Mesothelial cell of epicardium (in vitro differentiated cells): ENCODE measurements around the gene MED8. TPM values are rescaled to one million over a fixed set of nuclear protein-coding genes. Genes with fewer than 3 reads are reported as not detected.

Source experiments
- DNase-seq, 2 experiments: peaks; one replicate each; pipeline ENCODE4 v3.0.0; 2021; ENCODE audit warnings: low spot score in 2 of 2; ENCODE audit not compliant: unreplicated experiment in 2 of 2
- H3K27ac Mint-ChIP-seq: 2 replicates; pipeline ENCODE4 v1.8.0; 2021; ENCODE audit warnings: mixed read lengths
- H3K27me3 Mint-ChIP-seq: 2 replicates; pipeline ENCODE4 v1.8.0; 2021; ENCODE audit warnings: low read depth, mixed read lengths
- H3K36me3 Mint-ChIP-seq: 2 replicates; pipeline ENCODE4 v1.8.0; 2021; ENCODE audit warnings: mixed read lengths
- H3K4me1 Mint-ChIP-seq: 2 replicates; pipeline ENCODE4 v1.8.0; 2021; ENCODE audit warnings: mixed read lengths
- H3K4me3 Mint-ChIP-seq: 2 replicates; pipeline ENCODE4 v1.8.0; 2021; ENCODE audit warnings: mild to moderate bottlenecking, moderate library complexity, mixed read lengths
- H3K9me3 Mint-ChIP-seq: 2 replicates; pipeline ENCODE4 v1.8.0; 2021; ENCODE audit warnings: mixed read lengths
- total RNA-seq: library from RNA; stranded (reverse); gene quantifications from 3 replicates; pipeline ENCODE4 v1.2.1, GENCODE V29; 2021
- TF ChIP-seq, protein P1 (sequence below): fragments of 200-600 bp; sonication (generic); IDR thresholded peaks from one replicate; pipeline ENCODE4 v1.5.0; 2021; ENCODE audit warnings: antibody characterized with exemption; ENCODE audit not compliant: unreplicated experiment

Gene MED8
- total RNA-seq, 1 donor from 2014 or later, result 30.4 TPM

DNA sequence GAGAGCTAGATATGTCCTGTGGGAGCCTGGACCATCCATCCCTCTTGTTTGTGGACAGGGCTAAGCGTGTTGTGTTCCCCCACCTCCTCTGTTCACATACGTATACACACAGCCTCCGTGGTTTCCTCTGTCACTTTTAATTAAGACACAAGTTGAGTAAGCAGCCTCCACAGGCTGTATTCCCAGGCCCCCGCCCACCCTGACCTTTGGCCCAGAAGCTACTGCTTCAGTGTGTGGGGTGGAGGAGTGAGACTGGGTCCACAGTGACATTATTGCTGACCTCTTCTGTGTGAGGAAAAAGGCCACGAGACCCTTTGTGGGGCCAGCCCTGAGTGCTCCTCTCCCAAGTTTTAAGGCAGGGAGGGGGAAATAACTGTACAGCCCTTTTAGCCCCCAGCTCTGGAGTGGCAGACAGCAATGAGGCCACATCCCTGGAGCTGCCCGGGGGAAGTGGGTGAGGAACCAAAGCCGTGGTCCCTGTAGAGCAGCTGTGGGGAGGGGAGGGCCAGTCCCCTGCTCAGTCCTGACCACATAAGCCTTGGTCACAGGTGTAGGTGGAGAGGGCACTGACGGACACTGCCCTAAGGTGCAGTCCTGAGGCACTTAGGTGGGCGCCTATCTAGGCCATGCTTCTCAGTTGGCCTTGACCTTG lies 26.2 kb downstream of the MED8 start:
- Mint-ChIP-seq H3K4me3 (no peak overlapping the region), H3K27ac (no peak overlapping the region)

DNA sequence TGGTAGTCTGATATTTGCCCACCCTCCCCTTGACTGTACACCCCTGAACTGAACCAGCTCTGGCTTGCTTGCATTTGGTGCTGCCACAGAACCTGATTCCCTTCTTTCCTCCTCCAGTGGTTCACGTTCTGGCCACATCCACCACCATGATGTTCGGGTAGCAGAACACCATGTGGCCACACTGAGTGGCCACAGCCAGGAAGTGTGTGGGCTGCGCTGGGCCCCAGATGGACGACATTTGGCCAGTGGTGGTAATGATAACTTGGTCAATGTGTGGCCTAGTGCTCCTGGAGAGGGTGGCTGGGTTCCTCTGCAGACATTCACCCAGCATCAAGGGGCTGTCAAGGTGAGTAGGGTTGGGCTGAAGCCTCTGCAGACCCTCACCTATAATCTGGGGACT lies 29.0 kb downstream of the MED8 start:
- Mint-ChIP-seq H3K27me3 (no peaks in the 10 kb centered on the region), H3K4me1 (peaks cover 35% of the 10 kb centered on the region), H3K9me3 (no peaks in the 10 kb centered on the region), H3K36me3 (peaks cover 22% of the 10 kb centered on the region), H3K4me3 (peak overlapping the region; percentile 42), H3K27ac (no peak overlapping the region)
- no peak for DNase-seq
- TF ChIP-seq, protein P1, sequence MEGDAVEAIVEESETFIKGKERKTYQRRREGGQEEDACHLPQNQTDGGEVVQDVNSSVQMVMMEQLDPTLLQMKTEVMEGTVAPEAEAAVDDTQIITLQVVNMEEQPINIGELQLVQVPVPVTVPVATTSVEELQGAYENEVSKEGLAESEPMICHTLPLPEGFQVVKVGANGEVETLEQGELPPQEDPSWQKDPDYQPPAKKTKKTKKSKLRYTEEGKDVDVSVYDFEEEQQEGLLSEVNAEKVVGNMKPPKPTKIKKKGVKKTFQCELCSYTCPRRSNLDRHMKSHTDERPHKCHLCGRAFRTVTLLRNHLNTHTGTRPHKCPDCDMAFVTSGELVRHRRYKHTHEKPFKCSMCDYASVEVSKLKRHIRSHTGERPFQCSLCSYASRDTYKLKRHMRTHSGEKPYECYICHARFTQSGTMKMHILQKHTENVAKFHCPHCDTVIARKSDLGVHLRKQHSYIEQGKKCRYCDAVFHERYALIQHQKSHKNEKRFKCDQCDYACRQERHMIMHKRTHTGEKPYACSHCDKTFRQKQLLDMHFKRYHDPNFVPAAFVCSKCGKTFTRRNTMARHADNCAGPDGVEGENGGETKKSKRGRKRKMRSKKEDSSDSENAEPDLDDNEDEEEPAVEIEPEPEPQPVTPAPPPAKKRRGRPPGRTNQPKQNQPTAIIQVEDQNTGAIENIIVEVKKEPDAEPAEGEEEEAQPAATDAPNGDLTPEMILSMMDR, result no peak

More for the DNA sequence above, 26.2 kb downstream of the MED8 start:
- Mint-ChIP-seq H3K27me3 (no peaks in the 10 kb centered on the region), H3K4me1 (peaks cover 46% of the 10 kb centered on the region), H3K9me3 (no peaks in the 10 kb centered on the region), H3K36me3 (peaks cover 22% of the 10 kb centered on the region)
- TF ChIP-seq, protein P1, result no peak
- DNase-seq, result no peak

DNA sequence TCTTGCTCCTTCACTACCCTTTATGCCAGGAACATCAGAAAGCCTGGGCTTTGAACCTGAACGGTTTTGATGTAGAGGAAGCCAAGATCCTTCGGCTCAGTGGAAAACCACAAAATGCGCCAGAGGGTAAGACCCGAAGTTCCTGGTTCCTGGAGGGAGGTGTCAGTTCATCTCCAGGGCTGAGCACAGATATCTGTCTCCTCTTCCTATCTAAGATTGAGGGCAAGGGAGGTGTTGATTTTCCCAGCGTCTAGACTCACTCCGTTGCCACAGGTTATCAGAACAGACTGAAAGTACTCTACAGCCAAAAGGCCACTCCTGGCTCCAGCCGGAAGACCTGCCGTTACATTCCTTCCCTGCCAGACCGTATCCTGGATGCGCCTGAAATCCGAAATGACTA lies 29.9 kb downstream of the MED8 start:
- peaks cover 31% of the 10 kb centered on the region for H3K4me1 Mint-ChIP-seq
- DNase-seq, result no peak
- peak overlapping the region; percentile 86 for H3K4me3 Mint-ChIP-seq
- H3K27me3 Mint-ChIP-seq, result no peaks in the 10 kb centered on the region
- H3K27ac Mint-ChIP-seq, result no peak overlapping the region
- H3K36me3 Mint-ChIP-seq, result peaks cover 22% of the 10 kb centered on the region
- no peaks in the 10 kb centered on the region for H3K9me3 Mint-ChIP-seq
- TF ChIP-seq, protein P1, result no peak

DNA sequence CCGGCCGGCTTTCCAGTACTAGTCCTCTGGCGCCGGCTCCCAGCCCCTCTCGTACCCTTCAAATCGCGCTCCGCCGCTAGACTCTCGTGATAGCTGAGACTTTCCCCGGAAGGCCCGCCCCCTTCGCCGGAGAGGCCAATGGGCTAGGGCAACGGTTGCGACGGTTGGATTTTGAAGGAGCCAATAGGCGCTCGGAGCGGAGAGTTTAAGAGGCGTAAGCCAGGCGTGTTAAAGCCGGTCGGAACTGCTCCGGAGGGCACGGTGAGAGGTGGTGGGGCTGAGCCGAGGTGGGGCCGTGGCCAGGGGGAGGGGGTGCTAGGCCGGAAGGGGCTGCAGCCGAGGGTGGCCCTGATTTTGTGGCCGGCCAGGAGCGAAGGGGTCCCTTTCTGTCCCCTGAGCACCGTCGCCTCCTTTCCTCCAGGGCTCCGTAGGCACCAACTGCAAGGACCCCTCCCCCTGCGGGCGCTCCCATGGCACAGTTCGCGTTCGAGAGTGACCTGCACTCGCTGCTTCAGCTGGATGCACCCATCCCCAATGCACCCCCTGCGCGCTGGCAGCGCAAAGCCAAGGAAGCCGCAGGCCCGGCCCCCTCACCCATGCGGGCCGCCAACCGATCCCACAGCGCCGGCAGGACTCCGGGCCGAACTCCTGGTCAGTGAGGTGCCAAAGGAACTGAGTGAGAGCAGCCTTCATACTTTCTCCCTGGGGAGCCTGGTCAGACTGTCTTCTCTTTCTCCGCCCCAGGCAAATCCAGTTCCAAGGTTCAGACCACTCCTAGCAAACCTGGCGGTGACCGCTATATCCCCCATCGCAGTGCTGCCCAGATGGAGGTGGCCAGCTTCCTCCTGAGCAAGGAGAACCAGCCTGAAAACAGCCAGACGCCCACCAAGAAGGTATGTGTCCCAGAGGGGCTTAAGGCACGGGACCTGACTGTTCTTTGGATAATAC lies 30.6 kb downstream of the MED8 start, which contains the start of gene CDC20:
Gene CDC20 (plus strand): TSS at position 236 of the 948 bp plus-strand sequence. CDS start 235 bp downstream, at position 471.
- TF ChIP-seq, protein P1, result no peak
- no peaks in the 10 kb centered on the region for H3K9me3 Mint-ChIP-seq
- H3K27me3 Mint-ChIP-seq, result no peaks in the 10 kb centered on the region
- H3K4me1 Mint-ChIP-seq, result peaks cover 31% of the 10 kb centered on the region
- DNase-seq, result peak; percentile 92 to 98
- H3K4me3 Mint-ChIP-seq, result peak within 1 kb of the TSS; percentile 86
- peak within 1 kb of the TSS; percentile 97 for H3K27ac Mint-ChIP-seq
- peaks cover 20% of the 10 kb centered on the region for H3K36me3 Mint-ChIP-seq

DNA sequence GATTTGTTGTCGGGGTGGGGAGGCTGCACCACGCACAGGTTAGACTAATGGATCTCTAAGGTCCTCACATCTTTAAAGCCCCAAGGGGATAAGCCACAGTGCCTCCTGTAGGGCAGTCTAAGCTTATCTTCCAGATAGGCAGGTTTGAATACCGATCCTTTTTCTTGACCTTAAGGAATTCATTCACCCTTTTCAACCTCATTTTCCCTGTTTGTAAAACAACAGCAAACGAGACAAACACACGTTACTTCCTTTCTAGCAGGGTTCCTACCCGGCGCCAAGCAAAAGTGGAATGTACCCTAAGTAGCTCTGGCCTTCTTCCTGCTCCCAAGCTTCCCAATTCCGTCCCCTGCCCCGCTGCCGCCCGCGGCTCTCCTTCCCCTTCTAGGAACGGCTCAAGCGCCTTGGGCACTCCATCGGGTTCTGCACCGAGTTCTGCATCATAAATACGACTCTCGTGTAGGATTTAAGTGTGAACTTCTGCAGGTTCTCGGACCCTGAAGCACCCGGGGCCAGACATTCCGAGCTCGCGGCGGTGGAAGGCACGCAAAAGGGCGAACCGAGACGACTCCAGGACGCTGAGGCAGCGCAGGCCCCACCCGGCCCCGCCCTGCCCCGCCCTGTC lies 31.4 kb downstream of the MED8 start:
- Mint-ChIP-seq H3K9me3 (no peaks in the 10 kb centered on the region), H3K4me1 (peaks cover 31% of the 10 kb centered on the region), H3K4me3 (peak overlapping the region; percentile 86), H3K27ac (peak overlapping the region; percentile 97), H3K36me3 (peaks cover 15% of the 10 kb centered on the region), H3K27me3 (no peaks in the 10 kb centered on the region)
- DNase-seq, result no peak
- TF ChIP-seq, protein P1, result no peak
